Measurements from ENCODE around the gene FA2H. TPM values are rescaled to one million over a fixed set of nuclear protein-coding genes. Genes with fewer than 3 reads are reported as not detected.

The FA2H gene
- total and polyA plus RNA-seq, 2 of the 13 experiments (the other 11 are each of a cell fraction or from before 2014, with no cell fraction given): 0.20 TPM; not detected in 1

GRCh38 chr16:74667255-74667700, 107.3 kb downstream of the FA2H start (continued):
- peak; percentile 34 for TF ChIP-seq YY1 (IDR thresholded peaks at IDR 0.05; ENCODE audit: insufficient read depth, insufficient replicate concordance, low read depth, low read length)
- no peak for TF ChIP-seq HNF4G (IDR thresholded peaks at IDR 0.05; ENCODE audit: borderline replicate concordance, low read depth, low read length)
- TF ChIP-seq HNF4G (CRISPR knock-in tag; IDR thresholded peaks at IDR 0.05; ENCODE audit: borderline replicate concordance, low read depth): no peak
- TF ChIP-seq ZNF598 (CRISPR knock-in tag; IDR thresholded peaks at IDR 0.05; ENCODE audit: borderline replicate concordance): no peak
- no peak for TF ChIP-seq SMAD1 (CRISPR knock-in tag; IDR thresholded peaks at IDR 0.05; ENCODE audit: borderline replicate concordance, low read depth)
- TF ChIP-seq ZNF451 (CRISPR knock-in tag; IDR thresholded peaks at IDR 0.05): no peak
- no peak for TF ChIP-seq RFXAP (CRISPR knock-in tag; IDR thresholded peaks at IDR 0.05; ENCODE audit: borderline replicate concordance)
- TF ChIP-seq, protein P1, sequence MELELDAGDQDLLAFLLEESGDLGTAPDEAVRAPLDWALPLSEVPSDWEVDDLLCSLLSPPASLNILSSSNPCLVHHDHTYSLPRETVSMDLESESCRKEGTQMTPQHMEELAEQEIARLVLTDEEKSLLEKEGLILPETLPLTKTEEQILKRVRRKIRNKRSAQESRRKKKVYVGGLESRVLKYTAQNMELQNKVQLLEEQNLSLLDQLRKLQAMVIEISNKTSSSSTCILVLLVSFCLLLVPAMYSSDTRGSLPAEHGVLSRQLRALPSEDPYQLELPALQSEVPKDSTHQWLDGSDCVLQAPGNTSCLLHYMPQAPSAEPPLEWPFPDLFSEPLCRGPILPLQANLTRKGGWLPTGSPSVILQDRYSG (CRISPR knock-in tag; IDR thresholded peaks at IDR 0.05): no peak
- TF ChIP-seq ZNF180 (CRISPR knock-in tag; IDR thresholded peaks at IDR 0.05; ENCODE audit: borderline replicate concordance, low read depth): no peak
- TF ChIP-seq RFXANK (CRISPR knock-in tag; IDR thresholded peaks at IDR 0.05): no peak
- TF ChIP-seq ZNF557 (CRISPR knock-in tag; IDR thresholded peaks at IDR 0.05): no peak
- TF ChIP-seq CAMTA2 (CRISPR knock-in tag; IDR thresholded peaks at IDR 0.05; ENCODE audit: borderline replicate concordance): no peak
- TF ChIP-seq MTA1 (CRISPR knock-in tag; IDR thresholded peaks at IDR 0.05; ENCODE audit: borderline replicate concordance): no peak
- TF ChIP-seq SCMH1 (CRISPR knock-in tag; IDR thresholded peaks at IDR 0.05; ENCODE audit: borderline replicate concordance): no peak
- TF ChIP-seq IRX3 (CRISPR knock-in tag; IDR thresholded peaks at IDR 0.05; ENCODE audit: borderline replicate concordance, low read depth): no peak
- TF ChIP-seq NCOA2 (CRISPR knock-in tag; IDR thresholded peaks at IDR 0.05): no peak
- no peak for TF ChIP-seq CCDC6 (CRISPR knock-in tag; IDR thresholded peaks at IDR 0.05)
- TF ChIP-seq ZNF331 (CRISPR knock-in tag; IDR thresholded peaks at IDR 0.05): 0 out of 2 replicates have a peak, but pooled peaks have one; percentile 24
- TF ChIP-seq ERF (CRISPR knock-in tag; IDR thresholded peaks at IDR 0.05): peak; percentile 34; the same call in 1 of the 2 replicates
- no peak for TF ChIP-seq PRPF4 (IDR thresholded peaks at IDR 0.05; ENCODE audit: low read depth, low read length, poor library complexity, severe bottlenecking)
- no peak for TF ChIP-seq MTA3 (CRISPR knock-in tag; IDR thresholded peaks at IDR 0.05)
- no peak for TF ChIP-seq MIER2 (CRISPR knock-in tag; IDR thresholded peaks at IDR 0.05)
- no peak for TF ChIP-seq ZNF382 (CRISPR knock-in tag; IDR thresholded peaks at IDR 0.05; ENCODE audit: borderline replicate concordance)
- no peak for TF ChIP-seq ZNF350 (CRISPR knock-in tag; IDR thresholded peaks at IDR 0.05; ENCODE audit: borderline replicate concordance, low read depth)
- TF ChIP-seq ZC3H4 (CRISPR knock-in tag; IDR thresholded peaks at IDR 0.05; ENCODE audit: borderline replicate concordance): no peak
- TF ChIP-seq TEAD2 (CRISPR knock-in tag; IDR thresholded peaks at IDR 0.05): no peak
- no peak for TF ChIP-seq MEIS2 (CRISPR knock-in tag; IDR thresholded peaks at IDR 0.05)
- no peak for TF ChIP-seq ZNF34 (CRISPR knock-in tag; IDR thresholded peaks at IDR 0.05; ENCODE audit: borderline replicate concordance)
- no peak for TF ChIP-seq NFE2L1 (CRISPR knock-in tag; IDR thresholded peaks at IDR 0.05; ENCODE audit: borderline replicate concordance)
- no peak for TF ChIP-seq ZNF530 (CRISPR knock-in tag; IDR thresholded peaks at IDR 0.05; ENCODE audit: low read depth)
- 0 out of 2 replicates have a peak, but pooled peaks have one; percentile 63 for TF ChIP-seq KDM3A (CRISPR knock-in tag; IDR thresholded peaks at IDR 0.05; ENCODE audit: low read depth)
- TF ChIP-seq NFATC3 (CRISPR knock-in tag; IDR thresholded peaks at IDR 0.05): no peak
- no peak for TF ChIP-seq ATM (IDR thresholded peaks at IDR 0.05; ENCODE audit: borderline replicate concordance)
